ENCODE data around the gene APPBP2.

Gene APPBP2

DNA sequence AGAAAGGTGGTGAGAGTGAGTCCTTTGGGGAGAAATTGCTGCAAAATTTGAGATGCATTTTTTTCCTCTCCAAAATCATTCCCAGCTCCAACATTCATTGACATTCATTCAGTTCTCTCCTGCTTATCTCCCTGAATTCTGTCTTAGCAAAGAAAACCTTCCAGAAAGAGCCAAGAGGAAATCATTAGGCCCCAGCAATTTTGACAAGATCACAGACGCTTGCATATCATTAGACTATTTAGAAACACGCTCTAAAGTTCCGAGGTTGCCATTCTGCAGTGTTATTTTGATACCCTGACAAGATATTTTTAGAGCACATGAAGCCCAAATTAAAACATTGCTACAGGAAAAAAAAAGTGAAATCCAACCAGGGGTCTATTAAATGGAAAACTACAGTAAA lies 113.3 kb downstream of the APPBP2 start:
- no peak for TF ChIP-seq GATA3 (IDR thresholded peaks at IDR 0.05; ENCODE audit: low read depth, low read length)
- TF ChIP-seq GATA2 (IDR thresholded peaks at IDR 0.05; ENCODE audit: low read depth, low read length), result no peak

DNA sequence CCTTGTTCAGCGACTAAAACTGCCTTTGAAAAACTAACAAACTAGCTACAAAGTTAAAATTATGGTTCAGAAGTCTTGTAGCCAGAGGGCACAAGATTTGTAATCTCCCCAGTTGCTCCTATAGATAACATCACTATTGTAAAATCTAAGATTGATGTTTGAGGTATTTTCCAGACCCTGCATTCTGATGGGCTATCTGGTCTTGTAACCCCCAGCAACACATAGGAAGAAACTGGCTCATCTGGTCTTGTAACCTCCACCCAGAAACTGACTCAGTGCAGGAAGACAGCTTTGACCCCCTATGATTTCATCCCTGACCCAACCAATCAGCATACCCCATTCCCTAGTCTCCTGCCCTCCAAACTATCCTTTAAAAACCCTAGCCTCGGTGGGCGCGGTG lies 116.0 kb downstream of the APPBP2 start:
- TF ChIP-seq GATA3 (IDR thresholded peaks at IDR 0.05; ENCODE audit: low read depth, low read length) (no peak), GATA2 (IDR thresholded peaks at IDR 0.05; ENCODE audit: low read depth, low read length) (no peak)

DNA sequence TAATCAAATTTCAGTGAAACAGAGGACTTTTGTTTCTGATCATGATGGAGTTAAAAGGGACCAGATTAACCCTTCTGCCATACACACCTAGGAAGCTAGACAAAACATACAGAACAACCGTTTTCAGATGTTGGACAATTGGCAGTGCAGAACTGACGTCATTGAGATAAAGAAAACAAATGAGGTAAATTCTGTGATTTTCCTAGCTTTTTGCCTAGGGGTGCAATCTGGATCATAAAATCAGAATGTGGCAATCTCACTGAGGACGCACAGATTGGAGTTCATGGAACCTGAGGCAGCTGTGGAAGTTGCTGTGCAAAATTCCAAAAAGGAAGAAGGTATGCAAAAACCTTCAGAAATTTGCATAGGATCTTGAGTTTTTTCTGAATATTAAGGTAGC lies 119.2 kb downstream of the APPBP2 start:
- TF ChIP-seq GATA3 (IDR thresholded peaks at IDR 0.05; ENCODE audit: low read depth, low read length) (no peak), GATA2 (IDR thresholded peaks at IDR 0.05; ENCODE audit: low read depth, low read length) (no peak)

DNA sequence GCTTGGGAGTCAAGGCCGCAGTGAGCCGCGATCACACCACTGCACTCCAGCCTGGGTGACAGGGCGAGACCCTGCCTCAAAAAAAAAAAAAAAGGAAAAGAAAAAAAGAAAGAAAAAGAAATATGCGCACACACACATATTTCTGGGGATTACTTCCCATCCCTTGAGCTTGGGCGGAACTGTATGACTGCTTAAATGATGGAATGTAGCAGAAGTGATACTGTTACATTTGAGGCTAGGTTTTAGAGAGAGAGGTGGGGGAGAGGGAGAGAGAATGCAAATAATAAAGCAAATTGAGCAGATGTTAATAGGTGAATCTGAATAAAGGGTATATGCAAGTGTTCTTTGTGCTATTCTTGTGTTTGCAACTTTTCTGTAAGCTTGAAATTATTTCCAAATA lies 122.1 kb downstream of the APPBP2 start:
- TF ChIP-seq GATA3 (IDR thresholded peaks at IDR 0.05; ENCODE audit: low read depth, low read length) (no peak), GATA2 (IDR thresholded peaks at IDR 0.05; ENCODE audit: low read depth, low read length) (no peak)

DNA sequence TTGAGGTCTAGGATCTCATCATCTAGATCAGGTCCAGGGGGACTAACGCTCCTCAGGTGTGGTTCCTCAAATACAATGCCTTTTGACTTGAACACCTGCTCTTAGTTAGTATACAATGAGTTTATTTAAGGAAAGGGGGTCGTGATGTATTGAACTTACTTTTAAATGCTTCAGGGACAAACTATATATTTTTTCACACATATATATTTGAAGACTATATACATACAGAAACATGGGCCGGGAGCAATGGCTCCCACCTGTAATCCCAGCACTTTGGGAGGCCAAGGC lies 122.6 kb downstream of the APPBP2 start:
- TF ChIP-seq GATA2 (IDR thresholded peaks at IDR 0.05; ENCODE audit: low read depth, low read length) (no peak), GATA3 (IDR thresholded peaks at IDR 0.05; ENCODE audit: low read depth, low read length) (no peak)

DNA sequence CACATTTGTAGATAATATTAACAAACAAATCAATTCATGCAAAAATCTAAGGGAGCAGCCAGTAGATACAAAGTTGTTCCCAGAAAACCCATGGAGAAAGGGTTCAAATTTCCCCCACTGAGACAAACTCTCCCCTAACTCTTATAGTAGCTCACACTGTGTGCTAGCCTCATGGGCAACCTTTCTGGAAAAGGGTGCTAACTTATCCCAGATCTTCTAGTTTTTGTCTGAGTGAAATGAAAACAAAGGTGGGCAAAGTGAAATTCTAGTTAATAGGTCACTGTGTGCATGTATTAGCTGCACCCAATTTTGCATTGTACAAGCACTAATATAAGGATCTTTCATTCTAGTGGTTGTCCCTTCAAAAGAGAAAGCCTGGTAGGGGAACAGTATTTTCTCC lies 124.2 kb downstream of the APPBP2 start:
- TF ChIP-seq GATA3 (IDR thresholded peaks at IDR 0.05; ENCODE audit: low read depth, low read length), result no peak
- no peak for TF ChIP-seq GATA2 (IDR thresholded peaks at IDR 0.05; ENCODE audit: low read depth, low read length)

DNA sequence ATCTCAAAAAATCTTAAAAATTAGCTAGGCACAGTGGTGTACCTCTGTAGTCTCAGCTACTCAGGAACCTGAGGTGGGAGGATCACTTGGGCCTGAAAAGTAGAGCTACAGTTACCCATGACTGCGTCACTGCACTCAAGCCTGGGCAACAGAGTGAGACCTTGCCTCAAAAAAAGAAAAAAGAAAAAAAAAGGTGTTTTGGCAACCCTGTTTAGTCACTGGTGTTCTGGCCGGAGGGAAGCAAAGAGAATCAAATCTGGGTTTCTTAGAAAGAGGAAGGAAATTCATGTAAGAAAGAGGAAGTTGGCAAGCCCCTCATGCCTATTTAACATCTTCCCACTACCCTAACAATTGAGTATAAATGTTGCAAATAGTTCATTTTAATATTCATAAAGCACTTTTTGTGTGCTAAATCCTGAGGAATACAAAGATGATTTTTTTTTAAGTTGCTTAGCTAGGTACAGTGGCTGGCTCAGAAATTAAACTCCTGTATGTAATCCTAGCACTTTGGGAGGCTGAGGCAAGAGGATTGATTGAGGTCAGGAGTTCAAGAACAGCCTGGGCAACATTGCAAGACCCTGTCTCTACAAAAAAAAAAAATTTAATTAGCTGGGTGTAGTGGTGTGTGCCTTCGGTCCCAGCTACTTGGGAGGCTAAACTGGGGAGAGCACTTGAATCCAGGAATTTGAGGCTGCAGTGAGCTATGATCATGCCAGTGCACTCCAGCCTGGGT lies 127.6 kb downstream of the APPBP2 start:
- TF ChIP-seq GATA2 (IDR thresholded peaks at IDR 0.05; ENCODE audit: low read depth, low read length), result no peak
- no peak for TF ChIP-seq GATA3 (IDR thresholded peaks at IDR 0.05; ENCODE audit: low read depth, low read length)

DNA sequence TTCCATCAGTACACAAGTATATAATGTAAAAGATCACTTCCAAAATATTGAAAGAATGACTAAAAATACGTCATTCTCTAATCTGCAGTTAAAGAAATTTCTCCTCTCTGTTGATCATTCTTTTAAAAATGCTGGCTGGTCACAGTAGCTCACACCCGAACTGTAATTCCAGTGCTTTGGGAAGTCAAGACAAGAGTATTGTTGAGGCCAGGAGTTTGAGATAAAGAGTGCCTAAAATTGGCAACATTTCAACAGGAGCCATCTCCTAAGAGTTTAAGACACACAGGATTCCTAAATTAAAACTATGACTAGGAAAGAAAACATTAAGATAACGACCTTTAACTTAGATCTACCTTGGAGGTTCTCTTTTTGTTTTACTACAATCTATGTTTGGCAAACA lies 129.6 kb downstream of the APPBP2 start:
- TF ChIP-seq GATA2 (IDR thresholded peaks at IDR 0.05; ENCODE audit: low read depth, low read length), result no peak
- no peak for TF ChIP-seq GATA3 (IDR thresholded peaks at IDR 0.05; ENCODE audit: low read depth, low read length)

DNA sequence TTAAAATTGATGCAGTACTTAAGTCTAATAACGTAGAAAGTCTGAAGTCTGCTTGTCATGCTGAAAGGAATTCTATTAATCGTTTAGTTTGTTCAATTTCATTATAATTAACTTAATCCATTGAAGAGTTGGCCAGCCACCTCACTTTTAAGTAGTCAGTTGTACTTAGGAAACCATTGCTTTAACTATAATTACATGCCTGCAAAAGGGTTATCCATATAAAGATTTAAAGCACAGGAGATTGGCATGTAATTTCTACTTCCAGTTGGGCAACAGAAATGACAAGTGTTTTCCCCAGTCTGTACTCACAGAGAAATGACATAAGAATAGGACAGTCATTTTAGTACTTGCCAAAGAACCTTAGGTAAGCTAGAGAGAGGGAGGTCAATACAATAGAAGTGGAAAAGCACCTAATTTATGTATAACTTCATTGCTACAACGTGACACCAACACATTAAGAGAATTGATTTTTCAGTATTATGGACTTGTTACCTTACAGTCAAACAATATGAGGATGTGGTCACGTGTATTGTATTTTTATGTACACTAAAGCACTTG lies 130.5 kb downstream of the APPBP2 start:
- TF ChIP-seq GATA2 (IDR thresholded peaks at IDR 0.05; ENCODE audit: low read depth, low read length) (no peak), GATA3 (IDR thresholded peaks at IDR 0.05; ENCODE audit: low read depth, low read length) (no peak)

DNA sequence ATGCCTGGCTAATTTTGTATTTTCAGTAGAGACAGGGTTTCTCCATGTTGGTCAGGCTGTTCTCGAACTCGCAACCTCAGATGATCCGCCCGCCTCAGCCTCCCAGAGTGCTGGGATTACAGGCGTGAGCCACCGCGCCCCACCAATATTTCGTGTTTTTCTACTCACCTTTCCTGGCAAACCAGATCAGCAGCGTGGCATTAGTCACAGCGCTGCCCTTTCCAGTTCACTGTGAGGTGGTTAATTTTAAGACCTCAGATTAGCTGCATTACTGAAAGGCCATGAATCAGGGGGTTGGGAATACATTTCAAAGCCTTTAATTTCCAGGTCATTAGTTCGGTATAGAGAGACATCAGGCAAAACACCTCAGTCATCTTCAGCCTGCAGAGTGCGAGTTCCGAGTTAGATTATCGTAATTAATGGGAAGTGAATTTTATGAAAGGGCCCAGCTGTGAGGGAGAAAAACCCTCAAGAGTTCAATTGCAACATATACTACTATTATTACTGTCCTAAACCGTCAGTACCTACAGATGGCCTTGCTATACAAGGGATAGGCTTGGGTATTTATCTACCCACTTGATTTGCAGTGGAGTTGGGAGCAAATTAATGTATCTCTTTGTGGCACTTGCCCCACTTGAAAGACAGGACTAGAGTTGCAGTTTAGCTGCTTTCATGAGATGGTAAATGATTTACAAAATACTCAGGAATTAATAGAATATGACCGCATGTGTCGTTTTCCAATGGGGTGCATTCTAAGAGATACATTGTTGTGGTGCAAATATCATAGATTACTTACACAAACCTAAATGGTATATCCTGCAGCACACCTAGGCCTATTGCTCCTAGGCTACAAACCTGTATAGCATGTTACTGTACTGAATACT lies 132.0 kb downstream of the APPBP2 start:
- no peak for TF ChIP-seq GATA3 (IDR thresholded peaks at IDR 0.05; ENCODE audit: low read depth, low read length)

Data from SH-SY5Y (cell line).